HG03469 (cell line): Measurements from ENCODE around the gene KCNAB2.

ENCODE experiments used
- ATAC-seq: cut with Tn5 transposase; IDR thresholded peaks from one replicate; pipeline ENCODE4 v1.9.1; 2021; ENCODE audit warnings: mild to moderate bottlenecking, moderate library complexity, moderate number of reproducible peaks; ENCODE audit not compliant: unreplicated experiment

Gene KCNAB2

DNA sequence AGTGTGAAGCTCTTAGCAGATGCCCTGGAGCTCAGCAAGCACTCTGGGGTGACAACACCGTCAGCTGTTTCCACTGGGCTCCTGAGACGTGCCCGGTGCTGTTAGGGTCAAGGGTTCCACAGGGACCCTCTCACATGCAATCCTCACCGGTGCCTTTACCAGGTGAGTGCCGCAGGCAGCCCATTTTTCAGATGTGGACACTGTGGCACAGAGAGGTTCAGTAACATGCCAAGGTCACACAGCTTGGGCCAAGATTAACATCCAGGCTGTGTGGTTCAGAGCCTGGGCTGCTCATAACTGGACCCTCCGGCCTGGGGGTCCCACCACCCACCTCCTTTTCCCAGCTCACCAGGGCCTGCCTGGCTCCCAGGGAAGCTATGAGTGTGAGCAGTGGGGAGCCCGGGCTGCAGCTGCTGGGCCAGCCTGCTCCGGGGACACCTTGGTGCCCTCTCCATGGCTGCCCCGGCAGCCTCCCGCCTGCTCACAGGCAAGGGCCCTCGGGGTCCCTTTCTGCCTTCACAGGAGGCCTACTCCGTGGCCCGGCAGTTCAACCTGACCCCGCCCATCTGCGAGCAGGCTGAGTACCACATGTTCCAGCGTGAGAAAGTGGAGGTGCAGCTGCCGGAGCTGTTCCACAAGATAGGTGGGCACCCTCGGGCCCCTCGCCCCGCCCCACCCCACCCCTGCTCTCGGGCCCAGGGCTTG lies 49.3 kb downstream of the KCNAB2 start:
- no peak for ATAC-seq

DNA sequence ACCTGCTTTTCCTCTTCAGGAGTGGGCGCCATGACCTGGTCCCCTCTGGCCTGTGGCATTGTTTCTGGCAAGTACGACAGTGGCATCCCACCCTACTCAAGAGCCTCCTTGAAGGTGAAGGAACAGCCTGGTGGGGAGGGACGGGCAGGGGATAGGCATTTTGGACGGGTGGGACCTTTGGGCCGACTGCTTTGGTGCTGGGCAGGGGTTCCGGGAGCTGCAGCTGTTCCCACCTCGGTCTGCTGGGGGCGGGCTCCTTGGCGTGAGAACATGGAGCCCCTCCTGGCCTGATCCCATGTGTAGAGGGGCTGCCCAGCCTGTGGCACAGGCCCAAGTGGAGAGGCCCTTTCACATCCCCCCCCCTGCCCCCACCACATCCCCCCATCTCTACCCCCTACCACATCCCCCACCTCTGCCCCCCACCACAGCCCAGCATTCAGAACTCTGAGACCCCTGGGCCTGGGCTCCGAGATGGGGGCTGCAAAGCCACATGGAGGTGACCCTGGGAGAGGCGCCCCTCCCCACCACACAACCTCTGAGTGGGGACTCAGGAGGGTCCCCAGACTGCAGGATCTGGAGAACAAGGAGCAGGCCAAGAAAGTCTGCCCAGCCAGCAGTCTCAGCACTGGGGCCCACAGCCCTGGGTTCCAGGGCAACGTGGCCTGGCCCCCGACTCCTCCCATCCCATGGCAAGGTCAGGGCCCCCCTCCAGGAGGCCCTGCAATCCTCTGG lies 50.0 kb downstream of the KCNAB2 start:
- ATAC-seq = no peak

DNA sequence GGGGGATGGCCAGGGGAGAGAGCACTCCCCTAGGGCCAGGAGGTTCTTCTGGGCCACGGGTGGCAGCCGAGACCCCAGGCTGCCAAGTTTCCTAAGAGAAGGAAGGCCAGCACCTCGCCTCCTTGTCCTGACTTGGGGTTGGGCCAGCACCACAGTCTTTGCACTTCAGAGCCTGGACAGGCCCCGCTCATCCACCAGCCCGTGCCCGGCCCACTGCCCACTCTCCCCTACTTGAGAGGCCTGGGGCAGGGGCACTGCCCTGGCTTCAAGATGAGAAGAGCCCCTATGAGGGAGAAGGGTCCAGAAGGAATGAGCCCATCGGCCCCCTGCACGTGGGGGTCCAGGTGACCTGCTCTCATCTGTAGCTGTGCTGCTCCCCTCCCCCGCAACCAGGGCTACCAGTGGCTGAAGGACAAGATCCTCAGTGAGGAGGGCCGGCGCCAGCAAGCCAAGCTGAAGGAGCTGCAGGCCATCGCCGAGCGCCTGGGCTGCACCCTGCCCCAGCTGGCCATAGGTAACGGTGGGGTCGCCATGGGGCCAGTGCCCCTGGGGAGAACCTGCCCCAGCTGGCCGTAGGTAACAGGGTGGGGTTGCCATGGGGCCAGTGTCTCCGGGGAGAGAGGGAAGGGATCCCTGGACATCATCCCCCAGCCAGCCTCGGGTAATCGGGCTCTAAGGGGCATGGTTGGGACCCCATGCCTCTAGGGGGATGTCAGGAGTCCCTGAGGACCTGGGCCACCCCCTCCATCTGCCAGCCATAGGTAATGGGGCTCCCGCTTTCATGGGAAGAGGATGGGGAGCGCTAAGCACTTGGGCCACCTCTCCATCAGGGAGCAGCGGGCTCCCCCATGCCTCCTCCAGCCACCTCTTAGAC lies 50.8 kb downstream of the KCNAB2 start:
- ATAC-seq = no peak

DNA sequence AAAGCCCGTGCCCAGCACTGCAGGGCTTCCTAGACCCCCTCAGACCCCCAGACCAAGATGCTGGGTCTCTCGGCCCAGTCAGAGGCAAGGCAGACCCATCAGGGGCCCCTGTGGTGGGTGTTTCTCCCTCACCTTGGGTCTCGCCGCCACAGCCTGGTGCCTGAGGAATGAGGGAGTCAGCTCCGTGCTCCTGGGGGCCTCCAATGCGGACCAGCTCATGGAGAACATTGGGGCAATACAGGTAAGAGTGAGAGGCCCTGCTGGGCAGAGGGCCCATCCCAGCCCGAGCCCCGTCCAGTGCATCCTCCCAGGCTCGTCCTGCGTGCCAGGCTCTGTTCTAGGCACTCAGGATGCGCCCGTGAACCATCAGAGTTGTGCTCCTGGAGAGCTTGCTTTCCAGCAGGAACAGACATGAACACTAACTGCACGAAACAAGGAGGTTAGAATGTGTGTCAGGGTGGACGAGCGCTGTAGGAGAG lies 51.5 kb downstream of the KCNAB2 start:
- ATAC-seq = no peak

DNA sequence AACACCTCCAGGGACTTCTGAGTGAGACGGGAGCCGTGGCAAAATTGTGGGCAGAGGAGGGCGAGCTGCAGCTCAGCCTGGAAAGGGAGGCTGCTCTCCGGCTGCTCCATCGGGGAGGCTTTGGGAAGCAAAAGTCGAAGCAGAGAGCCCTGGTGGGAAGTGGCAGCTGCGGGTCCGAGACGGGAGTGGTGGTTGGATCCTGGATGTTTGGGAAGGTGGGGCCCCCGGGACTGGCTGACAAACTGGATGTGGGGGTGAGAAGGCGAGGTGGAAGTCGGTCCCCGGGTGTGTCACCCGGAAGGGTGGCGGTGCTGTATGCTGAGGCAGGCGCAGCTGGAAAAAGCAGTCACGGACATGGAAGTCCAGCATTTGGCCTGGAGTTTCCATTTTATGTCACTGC lies 52.1 kb downstream of the KCNAB2 start:
- ATAC-seq = no peak

DNA sequence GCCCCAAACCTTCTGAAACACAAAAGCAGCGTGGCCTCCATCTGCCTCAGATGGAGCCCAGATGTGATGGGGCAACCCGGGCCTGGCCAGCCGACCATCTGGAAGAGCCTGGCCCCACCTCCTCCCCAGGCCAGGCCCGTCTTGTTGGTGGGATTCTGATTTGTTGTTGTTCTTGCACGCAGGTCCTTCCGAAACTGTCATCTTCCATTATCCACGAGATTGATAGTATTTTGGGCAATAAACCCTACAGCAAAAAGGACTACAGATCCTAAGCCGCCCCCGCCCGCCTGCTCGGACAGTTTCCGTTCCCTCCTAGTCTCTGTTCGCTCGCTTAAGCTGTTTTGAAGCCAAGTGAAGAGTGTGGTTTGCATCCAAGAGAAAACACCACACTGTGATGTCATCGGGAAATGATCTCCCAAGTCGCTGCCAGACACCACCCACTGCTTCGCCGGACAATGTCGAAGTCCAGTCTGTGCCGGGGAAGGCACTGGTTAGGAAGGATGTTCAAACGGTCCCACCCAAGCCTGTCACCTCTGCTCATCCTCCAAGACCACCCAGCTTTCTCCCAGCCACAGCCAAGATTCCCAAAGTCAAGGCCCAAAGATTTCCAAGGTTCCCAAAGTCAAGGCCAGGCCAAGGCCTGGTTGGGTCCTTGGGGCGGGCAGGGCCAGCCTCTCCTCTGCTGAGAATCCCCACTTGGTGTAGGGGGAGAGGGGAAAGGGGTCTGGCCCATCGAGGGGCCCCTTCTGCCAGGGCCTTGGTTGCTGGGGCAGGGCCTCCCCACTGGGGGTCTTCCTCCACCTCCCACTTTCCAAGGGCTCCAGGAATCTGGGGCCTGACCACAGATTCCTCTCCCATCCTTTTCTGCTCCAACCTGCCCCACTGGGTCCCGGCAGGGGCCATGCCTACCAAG lies 52.9 kb downstream of the KCNAB2 start:
- no peak for ATAC-seq

DNA sequence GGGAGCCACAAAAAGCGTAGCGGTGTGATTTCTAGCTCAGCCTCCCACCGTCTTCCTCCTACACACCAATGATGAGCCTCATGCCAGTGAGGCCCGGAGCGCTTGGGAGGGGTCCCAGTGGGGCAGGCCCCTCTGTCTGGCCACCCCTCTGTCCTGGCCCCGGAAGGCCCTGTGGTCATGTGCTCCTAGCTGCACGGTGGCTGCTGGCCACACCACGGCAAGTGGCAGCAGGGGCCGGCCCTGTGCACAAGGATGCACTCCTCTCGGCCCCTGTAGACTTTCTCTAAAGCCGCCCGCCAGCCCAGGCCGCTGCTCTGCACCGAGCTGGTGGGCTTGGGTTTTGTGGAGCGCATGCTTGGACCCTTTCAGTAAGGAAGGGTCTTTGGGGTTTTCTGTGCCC lies 53.6 kb downstream of the KCNAB2 start:
- no peak for ATAC-seq

DNA sequence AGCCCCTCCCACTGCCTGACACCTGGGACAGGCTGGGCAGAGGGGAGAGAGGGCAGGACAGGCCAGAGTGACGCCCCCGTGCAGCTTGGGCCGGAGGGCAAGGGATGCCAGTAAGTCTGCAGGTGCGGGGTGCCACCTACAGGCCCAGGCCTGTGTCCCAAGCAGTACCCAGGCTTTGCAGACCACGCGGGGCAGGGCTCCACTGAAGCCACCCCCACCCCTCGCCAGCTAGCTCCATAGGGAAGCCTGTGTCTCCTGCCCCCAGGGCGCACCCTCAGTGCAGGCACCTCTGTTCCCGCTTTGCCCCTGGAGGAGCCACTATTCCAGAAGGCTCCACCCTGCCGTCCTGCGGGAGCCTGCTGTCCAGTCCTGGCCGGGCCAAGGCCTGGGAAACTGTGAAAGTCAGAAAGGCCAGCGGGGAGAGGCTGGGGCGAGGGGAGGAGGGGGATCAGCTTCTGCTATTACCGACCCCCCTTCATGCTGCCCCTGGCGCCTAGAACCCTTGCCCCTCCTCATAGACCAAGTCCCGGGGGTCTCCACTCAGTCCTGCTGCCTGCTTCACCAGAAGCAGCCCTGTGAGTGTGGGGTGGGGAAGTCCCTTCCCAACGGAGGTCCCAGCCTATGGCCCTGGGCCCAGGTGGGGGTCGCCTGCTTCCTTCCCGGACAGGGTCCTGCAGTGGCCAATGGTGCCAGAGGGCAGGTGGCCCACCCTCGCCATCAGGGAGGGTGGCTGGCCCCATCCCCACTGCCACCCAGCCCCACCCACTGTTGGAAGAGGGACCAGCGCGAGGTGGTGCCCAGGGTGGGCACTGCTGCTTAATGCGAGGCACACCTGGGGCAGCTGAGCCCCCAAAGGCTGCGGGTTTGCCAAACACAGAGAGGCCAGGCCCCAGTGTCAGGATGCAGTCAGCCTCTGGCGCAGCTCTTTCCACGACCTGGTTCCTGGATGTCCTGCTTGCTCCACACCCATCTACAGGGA lies 54.4 kb downstream of the KCNAB2 start:
- ATAC-seq = no peak

DNA sequence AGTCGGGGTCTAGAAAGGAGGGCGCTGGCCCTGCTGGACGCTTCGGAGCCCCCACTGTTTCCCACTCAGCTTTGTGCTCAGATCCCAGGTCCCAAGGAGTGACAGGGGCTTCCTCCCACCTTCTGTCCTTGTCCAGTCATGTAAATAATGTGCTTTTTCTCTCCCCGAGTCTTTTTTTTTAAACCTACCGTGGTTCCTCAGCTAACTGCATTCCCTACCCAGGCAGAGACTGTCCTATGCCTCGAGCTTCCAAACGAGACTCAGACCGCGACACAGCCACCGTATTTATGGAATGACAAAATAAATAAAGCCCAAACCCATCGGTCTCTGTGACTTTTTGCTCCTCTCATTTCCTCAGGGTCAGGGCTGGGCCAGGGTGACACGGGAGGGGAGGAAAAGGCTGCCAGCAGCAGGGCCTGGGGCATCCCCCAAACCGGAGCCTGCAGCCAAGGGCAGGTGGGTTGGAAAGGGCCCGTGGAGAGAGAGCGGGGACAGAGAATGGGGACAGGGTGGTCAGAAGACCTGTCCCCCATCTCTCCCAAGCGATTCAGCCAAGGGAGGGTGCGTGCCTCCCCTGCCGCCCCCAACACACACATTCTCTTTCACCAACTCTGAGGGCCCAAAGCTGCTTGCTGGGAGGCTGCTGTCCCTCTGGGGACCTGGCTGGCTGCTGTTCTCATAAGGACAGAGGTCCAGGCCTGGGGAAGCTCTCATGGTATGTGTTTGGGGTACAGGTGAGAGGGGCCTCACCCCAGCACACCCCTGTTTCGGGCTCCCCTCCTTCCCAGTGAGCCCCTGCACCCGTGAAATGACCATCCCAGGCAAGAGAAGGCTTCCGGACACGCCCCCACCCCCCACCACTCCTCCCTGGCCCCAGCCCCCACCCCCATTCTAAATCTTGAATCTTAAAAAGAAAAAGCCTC lies 55.4 kb downstream of the KCNAB2 start:
- ATAC-seq = no peak

DNA sequence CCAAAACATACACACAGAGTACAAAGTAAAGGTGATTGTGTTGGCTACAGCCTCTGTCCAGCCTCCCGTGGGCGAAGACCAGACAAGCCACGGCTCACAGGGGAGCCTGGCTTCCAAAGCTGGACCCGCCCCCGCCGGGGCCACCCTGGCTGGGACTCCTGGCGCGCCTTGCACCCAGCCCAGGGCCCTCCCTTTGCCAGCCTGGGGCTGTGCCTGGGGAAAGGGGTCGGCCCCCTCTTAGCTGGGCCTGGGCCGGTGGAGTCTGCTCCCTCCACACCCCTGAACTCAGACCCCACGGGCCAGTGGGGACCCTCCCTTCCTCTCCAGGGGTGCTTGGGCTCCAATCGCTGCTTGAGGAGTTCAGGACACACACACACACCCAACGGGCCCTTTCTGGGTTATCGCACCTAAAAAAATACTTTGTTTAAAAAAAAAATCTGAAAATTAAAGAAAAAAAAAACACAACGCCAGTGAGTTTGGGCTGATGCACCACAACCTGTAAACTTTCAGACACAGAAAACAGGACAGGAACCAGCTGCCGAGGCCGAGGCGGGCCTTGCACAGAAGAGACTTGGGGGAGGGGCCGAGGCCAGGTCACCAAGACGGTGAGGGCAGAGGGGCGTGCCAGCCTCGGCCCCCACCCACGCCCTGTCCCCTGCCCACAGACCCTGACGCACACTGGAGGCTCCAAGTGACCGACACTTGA lies 56.3 kb downstream of the KCNAB2 start:
- no peak for ATAC-seq

DNA sequence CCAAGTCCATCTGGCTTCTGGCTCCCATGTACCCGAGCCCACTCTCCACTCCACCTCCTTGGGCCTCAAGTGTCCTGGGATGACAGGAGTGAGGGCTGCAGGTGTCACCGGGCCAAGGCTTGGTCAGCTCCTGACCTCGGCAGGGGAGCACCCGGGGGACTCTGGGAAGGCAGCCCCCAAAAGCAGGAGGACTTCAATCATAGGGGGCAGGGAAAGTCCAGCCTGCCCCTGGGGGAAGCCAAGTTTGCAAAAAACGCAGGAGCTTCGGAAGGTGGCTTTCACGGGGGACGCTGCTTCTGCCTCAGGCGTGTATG lies 56.8 kb downstream of the KCNAB2 start:
- no peak for ATAC-seq

DNA sequence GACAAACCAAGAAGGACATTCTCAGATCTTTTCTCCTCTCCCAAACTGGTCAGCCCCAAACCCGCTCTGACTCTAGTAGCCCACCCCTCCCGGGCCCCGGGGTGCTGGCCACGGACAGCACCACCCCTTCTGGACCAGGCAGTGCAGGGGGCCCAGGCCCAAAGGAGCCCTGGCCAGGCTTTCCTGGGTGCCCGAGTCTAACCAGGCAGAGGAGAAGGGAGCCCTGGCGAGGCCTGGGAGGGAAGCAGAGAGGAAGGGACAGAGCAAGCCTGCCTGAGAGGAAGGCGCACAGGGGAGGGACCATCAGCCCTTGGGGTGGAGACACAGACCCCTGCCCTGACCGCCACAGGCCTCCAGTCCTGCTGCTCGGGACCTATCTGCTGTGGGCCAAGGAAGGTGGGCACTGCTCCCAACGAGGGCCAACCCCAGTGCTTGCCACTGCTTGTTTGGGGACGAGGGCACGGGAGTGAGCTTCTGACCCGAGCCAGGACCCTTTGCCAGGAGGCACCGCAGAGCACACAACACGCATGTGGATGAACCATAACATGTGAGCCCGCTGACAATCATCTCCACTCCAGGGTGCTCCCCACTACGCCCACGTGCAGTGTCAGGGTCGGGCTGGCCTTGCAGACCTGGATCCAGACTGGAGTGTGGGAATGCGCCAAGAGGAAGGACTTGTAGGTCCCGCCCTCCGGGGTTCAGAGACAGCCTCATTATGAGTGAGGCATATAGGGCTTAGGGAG lies 57.6 kb downstream of the KCNAB2 start:
- ATAC-seq = no peak

DNA sequence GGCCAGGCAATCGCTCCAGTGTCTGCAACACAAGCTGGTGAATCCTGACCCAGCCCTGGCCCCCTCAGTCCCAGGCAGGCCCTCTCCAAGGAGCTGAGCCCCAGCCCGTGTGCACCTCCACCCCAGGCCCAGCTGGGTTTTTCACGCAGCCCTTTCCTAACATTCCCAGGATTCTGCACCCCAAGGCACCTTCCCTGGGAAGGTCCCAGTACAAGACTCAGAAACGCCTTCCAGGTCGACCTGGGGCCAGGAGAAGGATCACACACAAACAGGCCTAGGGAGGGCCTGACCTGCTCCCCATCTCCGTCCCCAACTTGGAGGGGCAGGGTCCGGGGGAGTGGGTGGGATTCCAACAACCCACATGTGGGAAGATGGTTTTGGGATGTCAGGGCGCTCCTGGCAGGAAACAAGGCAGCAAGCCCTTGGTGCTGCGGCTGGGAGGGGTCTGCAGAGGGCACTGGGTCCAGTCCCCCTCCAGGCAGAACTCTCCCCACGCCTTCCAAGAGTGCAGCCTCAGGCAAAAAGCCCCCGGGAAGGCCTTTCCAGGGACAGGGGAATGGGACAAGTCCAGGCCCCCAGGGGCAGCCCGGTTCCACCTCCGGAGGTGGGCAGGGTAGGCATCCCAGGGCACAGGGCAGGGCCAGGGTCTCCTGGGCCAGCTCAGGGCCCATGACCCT lies 58.3 kb downstream of the KCNAB2 start:
- ATAC-seq = no peak

DNA sequence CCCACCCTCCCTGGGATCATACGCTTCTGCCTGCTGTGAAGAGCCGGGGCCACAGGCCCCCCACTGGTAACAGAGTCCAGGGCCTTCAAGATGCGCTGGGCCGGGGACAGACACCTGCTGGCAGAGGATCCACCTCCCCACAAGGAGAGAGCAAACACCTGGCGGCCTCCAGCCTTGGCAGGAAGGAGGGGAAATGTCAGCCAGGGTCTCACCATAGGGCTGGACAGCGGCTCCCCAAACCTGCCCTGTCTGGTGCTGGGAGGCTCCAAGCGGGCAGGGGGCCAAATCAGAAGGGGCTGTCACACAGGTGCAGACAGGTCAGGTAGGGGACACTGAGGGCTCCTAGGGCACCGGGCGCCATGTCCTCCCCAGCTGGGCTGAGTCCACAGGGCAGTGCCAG lies 58.9 kb downstream of the KCNAB2 start:
- no peak for ATAC-seq

DNA sequence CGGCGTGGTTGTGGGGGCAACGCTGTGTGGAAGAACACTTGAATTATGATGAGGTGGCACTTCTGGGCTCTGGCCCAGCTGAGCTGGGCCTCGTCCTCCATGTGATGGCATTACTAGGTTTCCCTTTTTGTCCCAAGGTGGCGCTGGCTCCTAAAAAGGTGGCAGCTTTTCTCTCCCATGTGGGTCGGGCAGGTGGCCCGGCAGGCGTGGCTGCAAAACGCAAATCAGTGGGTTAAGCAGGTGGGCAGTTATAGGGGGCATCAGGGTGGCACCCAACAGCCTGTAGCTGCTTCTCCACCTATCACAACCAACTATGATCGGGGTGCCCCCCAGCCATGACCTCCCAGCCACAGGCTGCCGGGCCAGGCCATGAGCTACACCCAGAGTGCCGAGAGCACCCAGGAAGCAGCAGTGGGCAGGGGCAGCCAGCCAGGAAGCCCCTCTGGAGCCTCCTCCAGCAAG lies 59.6 kb downstream of the KCNAB2 start:
- no peak for ATAC-seq

DNA sequence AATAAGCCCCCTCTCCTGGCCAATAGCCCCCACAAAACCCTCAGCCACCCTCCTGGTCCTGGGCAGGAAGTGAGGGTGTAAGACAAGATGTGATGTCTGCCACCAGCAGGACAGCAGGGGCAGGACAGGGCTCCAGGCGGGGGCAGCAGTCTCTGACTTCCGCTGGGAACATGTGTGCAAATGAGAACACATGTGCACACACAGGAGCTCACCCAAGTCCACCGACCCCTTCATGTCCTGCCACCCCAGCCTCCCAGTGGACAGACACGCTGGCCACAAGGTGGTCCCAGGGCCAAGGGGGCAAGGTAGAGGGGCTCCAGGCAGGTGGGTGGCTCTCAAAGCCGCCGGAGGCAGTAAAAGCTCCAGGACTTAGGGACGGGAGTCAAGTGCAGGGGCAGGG lies 60.1 kb downstream of the KCNAB2 start:
- ATAC-seq = no peak
